ENCODE data around the gene COG5. TPM values are rescaled to one million over a fixed set of nuclear protein-coding genes. Genes with fewer than 3 reads are reported as not detected.

Gene COG5
- total and polyA plus RNA-seq, 2 experiments from 2014 or later: 15.4 to 36.5 TPM

DNA sequence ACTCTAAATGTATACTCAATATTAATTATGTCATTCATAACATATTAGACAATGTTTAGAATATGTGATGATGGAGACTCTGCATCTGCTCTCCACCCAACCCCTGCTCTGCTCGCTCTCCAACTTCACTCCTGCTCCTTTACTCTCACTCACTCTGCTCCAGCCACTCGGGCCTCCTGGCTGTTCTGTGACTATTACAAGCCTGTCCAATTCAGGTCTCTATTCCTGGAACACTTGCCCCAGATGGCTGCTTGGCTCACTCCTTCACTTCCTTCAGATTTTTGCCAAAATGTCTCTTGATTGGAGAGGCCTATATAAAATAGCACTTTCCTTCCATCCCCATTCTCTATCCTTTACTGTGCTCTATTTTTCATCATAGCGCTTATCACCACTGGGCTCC is 310.1 kb downstream of the COG5 start:
- H3K9me3 Mint-ChIP-seq: no peaks in the 10 kb centered on the region
- ATAC-seq: no peak
- H3K27me3 ChIP-seq (ENCODE audit: insufficient read depth): no peaks in the 10 kb centered on the region
- H3K4me1 Mint-ChIP-seq: peaks cover 8% of the 10 kb centered on the region; the same call in 2 of the 3 replicates
- H3K79me2 ChIP-seq (replicated peaks; ENCODE audit: insufficient read depth): no peaks in the 10 kb centered on the region
- H3K36me3 ChIP-seq (ENCODE audit: insufficient read depth): no peaks in the 10 kb centered on the region
- peaks cover 6% of the 10 kb centered on the region for H3K4me1 ChIP-seq (ENCODE audit: insufficient read depth)
- no peaks in the 10 kb centered on the region for H3K36me3 Mint-ChIP-seq (ENCODE audit: low read depth)
- no peak overlapping the region for H2AFZ ChIP-seq
- no peaks in the 10 kb centered on the region for H3K9me2 ChIP-seq (ENCODE audit: insufficient read depth)
- TF ChIP-seq CREB1 (CRISPR knock-in tag; IDR thresholded peaks at IDR 0.05; ENCODE audit: low read depth) (no peak), POLR2AphosphoS5 (IDR thresholded peaks at IDR 0.05; ENCODE audit: low read depth) (no peak), ZNF114 (CRISPR knock-in tag; IDR thresholded peaks at IDR 0.05) (no peak), ETS1 (IDR thresholded peaks at IDR 0.05) (no peak)
- TF ChIP-seq, protein P1, sequence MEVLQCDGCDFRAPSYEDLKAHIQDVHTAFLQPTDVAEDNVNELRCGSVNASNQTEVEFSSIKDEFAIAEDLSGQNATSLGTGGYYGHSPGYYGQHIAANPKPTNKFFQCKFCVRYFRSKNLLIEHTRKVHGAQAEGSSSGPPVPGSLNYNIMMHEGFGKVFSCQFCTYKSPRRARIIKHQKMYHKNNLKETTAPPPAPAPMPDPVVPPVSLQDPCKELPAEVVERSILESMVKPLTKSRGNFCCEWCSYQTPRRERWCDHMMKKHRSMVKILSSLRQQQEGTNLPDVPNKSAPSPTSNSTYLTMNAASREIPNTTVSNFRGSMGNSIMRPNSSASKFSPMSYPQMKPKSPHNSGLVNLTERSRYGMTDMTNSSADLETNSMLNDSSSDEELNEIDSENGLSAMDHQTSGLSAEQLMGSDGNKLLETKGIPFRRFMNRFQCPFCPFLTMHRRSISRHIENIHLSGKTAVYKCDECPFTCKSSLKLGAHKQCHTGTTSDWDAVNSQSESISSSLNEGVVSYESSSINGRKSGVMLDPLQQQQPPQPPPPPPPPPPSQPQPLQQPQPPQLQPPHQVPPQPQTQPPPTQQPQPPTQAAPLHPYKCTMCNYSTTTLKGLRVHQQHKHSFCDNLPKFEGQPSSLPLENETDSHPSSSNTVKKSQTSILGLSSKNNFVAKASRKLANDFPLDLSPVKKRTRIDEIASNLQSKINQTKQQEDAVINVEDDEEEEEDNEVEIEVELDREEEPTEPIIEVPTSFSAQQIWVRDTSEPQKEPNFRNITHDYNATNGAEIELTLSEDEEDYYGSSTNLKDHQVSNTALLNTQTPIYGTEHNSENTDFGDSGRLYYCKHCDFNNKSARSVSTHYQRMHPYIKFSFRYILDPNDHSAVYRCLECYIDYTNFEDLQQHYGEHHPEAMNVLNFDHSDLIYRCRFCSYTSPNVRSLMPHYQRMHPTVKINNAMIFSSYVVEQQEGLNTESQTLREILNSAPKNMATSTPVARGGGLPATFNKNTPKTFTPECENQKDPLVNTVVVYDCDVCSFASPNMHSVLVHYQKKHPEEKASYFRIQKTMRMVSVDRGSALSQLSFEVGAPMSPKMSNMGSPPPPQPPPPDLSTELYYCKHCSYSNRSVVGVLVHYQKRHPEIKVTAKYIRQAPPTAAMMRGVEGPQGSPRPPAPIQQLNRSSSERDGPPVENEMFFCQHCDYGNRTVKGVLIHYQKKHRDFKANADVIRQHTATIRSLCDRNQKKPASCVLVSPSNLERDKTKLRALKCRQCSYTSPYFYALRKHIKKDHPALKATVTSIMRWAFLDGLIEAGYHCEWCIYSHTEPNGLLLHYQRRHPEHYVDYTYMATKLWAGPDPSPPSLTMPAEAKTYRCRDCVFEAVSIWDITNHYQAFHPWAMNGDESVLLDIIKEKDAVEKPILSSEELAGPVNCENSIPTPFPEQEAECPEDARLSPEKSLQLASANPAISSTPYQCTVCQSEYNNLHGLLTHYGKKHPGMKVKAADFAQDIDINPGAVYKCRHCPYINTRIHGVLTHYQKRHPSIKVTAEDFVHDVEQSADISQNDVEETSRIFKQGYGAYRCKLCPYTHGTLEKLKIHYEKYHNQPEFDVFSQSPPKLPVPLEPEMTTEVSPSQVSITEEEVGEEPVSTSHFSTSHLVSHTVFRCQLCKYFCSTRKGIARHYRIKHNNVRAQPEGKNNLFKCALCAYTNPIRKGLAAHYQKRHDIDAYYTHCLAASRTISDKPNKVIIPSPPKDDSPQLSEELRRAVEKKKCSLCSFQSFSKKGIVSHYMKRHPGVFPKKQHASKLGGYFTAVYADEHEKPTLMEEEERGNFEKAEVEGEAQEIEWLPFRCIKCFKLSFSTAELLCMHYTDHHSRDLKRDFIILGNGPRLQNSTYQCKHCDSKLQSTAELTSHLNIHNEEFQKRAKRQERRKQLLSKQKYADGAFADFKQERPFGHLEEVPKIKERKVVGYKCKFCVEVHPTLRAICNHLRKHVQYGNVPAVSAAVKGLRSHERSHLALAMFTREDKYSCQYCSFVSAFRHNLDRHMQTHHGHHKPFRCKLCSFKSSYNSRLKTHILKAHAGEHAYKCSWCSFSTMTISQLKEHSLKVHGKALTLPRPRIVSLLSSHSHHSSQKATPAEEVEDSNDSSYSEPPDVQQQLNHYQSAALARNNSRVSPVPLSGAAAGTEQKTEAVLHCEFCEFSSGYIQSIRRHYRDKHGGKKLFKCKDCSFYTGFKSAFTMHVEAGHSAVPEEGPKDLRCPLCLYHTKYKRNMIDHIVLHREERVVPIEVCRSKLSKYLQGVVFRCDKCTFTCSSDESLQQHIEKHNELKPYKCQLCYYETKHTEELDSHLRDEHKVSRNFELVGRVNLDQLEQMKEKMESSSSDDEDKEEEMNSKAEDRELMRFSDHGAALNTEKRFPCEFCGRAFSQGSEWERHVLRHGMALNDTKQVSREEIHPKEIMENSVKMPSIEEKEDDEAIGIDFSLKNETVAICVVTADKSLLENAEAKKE (CRISPR knock-in tag; IDR thresholded peaks at IDR 0.05): no peak
- DNase-seq (ENCODE audit: low spot score): no peak
- no peak overlapping the region for H3K4me3 ChIP-seq
- no peak overlapping the region for H3K27ac Mint-ChIP-seq
- no peak overlapping the region for H3K4me3 Mint-ChIP-seq
- H3F3A ChIP-seq (replicated peaks; ENCODE audit: low read depth): no peaks in the 10 kb centered on the region
- H3K27me3 Mint-ChIP-seq (ENCODE audit: insufficient read depth, low read depth, poor library complexity): no peaks in the 10 kb centered on the region
- no peak overlapping the region for H3K4me2 ChIP-seq
- H3K27ac ChIP-seq (ENCODE audit: low read depth): no peak overlapping the region
- no peaks in the 10 kb centered on the region for H4K20me1 ChIP-seq (replicated peaks; ENCODE audit: insufficient read depth)

GRCh38 chr7:107251963-107252362 is 311.8 kb downstream of the COG5 start:
- DNase-seq (ENCODE audit: low spot score) (no peak), ATAC-seq (no peak)
- H3K4me1 Mint-ChIP-seq: peaks cover 3% of the 10 kb centered on the region; the same call in 2 of the 3 replicates
- H3K9me3 Mint-ChIP-seq: 0 out of 3 replicates have a peak, but pooled peaks cover 2% of the 10 kb centered on the region
- Histone ChIP-seq H2AFZ (no peak overlapping the region), H3K27me3 (ENCODE audit: insufficient read depth) (no peaks in the 10 kb centered on the region), H3K4me1 (ENCODE audit: insufficient read depth) (peaks cover 3% of the 10 kb centered on the region; the same call in 1 of the 2 replicates), H3K79me2 (replicated peaks; ENCODE audit: insufficient read depth) (no peaks in the 10 kb centered on the region), H3K27ac (ENCODE audit: low read depth) (no peak overlapping the region), H3K9me2 (ENCODE audit: insufficient read depth) (no peaks in the 10 kb centered on the region), H3F3A (replicated peaks; ENCODE audit: low read depth) (no peaks in the 10 kb centered on the region), H3K36me3 (ENCODE audit: insufficient read depth) (0 out of 2 replicates have a peak, but pooled peaks cover under 1% of the 10 kb centered on the region), H3K4me3 (no peak overlapping the region), H3K4me2 (no peak overlapping the region), H4K20me1 (replicated peaks; ENCODE audit: insufficient read depth) (no peaks in the 10 kb centered on the region)
- H3K27me3 Mint-ChIP-seq (ENCODE audit: insufficient read depth, low read depth, poor library complexity): peaks cover 1% of the 10 kb centered on the region
- H3K27ac Mint-ChIP-seq: no peak overlapping the region
- H3K36me3 Mint-ChIP-seq (ENCODE audit: low read depth): peaks cover 8% of the 10 kb centered on the region; the same call in 2 of the 3 replicates
- no peak overlapping the region for H3K4me3 Mint-ChIP-seq
- TF ChIP-seq JUNB (IDR thresholded peaks at IDR 0.05; ENCODE audit: unreplicated experiment) (no peak), EZH2 (IDR thresholded peaks at IDR 0.05; ENCODE audit: low read depth, unreplicated experiment) (no peak), REST (IDR thresholded peaks at IDR 0.05; ENCODE audit: unreplicated experiment) (no peak), ETS1 (IDR thresholded peaks at IDR 0.05) (no peak)
